SH-SY5Y (cell line): ENCODE measurements around the gene SRPX.

ENCODE experiments used
- GATA2 ChIP-seq: IDR thresholded peaks from 2 replicates; pipeline ENCODE4 v1.6.1; 2011; ENCODE audit warnings: mild to moderate bottlenecking, low read depth, low read length
- GATA3 ChIP-seq: IDR thresholded peaks from 2 replicates; pipeline ENCODE4 v1.6.1; 2011; ENCODE audit warnings: low read depth, mild to moderate bottlenecking, low read length, moderate library complexity

DNA sequence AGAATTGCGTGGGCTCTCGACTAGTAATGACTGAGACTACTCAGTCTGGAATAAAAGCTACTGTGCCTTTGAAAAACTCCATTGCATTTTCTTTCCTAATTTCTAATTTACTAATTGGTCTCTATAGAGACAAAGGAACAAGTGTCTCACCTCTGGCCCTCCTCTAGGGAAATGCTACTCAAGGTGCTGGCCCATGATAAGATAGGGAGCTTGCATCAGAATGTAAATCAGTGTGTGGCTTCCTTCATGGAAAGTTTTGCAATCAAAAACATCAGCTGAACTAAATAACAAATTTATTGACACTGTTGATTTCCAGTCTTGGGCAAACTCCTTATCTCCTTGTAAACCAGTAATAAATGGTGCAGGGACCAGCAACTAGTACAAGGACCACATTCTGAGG, 81.8 kb downstream of the SRPX start:
- TF ChIP-seq GATA2 (no peak), GATA3 (no peak)
